Sigmoid colon (tissue), 4 donors: Measurements from ENCODE around the gene SPATA17.

Source experiments
- CTCF ChIP-seq, 4 experiments: fragments of 450-650 bp in 3 of 4; fragments of 200-600 bp in 1 of 4; IDR thresholded peaks; one replicate each; pipeline ENCODE4 v1.5.1; 2016 to 2019; ENCODE audit warnings: antibody characterized with exemption in 4 of 4, mild to moderate bottlenecking in 3 of 4, moderate library complexity in 2 of 4
- EP300 ChIP-seq, 4 donors: sonication (generic); formaldehyde crosslinking; IDR thresholded peaks; one replicate each; pipeline ENCODE4 v1.6.1; 2017; ENCODE audit warnings: antibody characterized with exemption in 4 of 4
- POLR2A ChIP-seq, 2 donors: fragments of 450-650 bp; IDR thresholded peaks; one replicate each; pipeline ENCODE4 v1.6.1; 2016; ENCODE audit warnings: antibody characterized with exemption in 2 of 2, mild to moderate bottlenecking in 2 of 2, moderate library complexity in 2 of 2
- POLR2AphosphoS5 ChIP-seq, 4 donors: sonication (generic); formaldehyde crosslinking; IDR thresholded peaks; one replicate each; pipeline ENCODE4 v1.6.1; 2017; ENCODE audit warnings: antibody characterized with exemption in 4 of 4

- TF ChIP-seq POLR2A (IDR thresholded peaks at IDR 0.05) = no peak
- no peak for TF ChIP-seq CTCF (IDR thresholded peaks at IDR 0.05)
- TF ChIP-seq EP300 (IDR thresholded peaks at IDR 0.05) = no peak
- TF ChIP-seq POLR2AphosphoS5 (IDR thresholded peaks at IDR 0.05) = no peak
Measured at GRCh38 chr1:217673387-217673786, 42.2 kb downstream of the SPATA17 start.
